ENCODE measurements around the gene HSPG2.

Gene HSPG2

GRCh38 chr1:21902026-21903012 is 34.8 kb downstream of the HSPG2 start:
- POLR2A ChIA-PET = no interaction called here

GRCh38 chr1:21901473-21901847 is 35.6 kb downstream of the HSPG2 start:
- no peak overlapping the region for H3K4me3 ChIP-seq (ENCODE audit: low read depth, low read length)
- ChIA-PET POLR2A (no interaction called here), CTCF (interaction anchor here (1.2 to 3.9 kb wide), 4 partner anchors 9 to 61 kb away, joined by 3 to 18 read pairs (median 10); no protein-coding TSS in a partner anchor)
- DNase-seq (ENCODE audit: low read depth, low spot score) = no peak
- peak; percentile 17 for TF ChIP-seq CTCF (IDR thresholded peaks at IDR 0.05; ENCODE audit: insufficient read depth, low read length, missing control alignments)

More at GRCh38 chr1:21902026-21903012, 34.8 kb downstream of the HSPG2 start:
- H3K4me3 ChIP-seq (ENCODE audit: low read depth, low read length) = no peak overlapping the region
- CTCF ChIA-PET = interaction anchor here (1.0 to 3.9 kb wide), 4 partner anchors 37 to 514 kb away, joined by 3 to 18 read pairs (median 12); no protein-coding TSS in a partner anchor
- no peak for DNase-seq (ENCODE audit: low read depth, low spot score)
- TF ChIP-seq CTCF (IDR thresholded peaks at IDR 0.05; ENCODE audit: insufficient read depth, low read length, missing control alignments) = no peak

- POLR2A ChIA-PET = no interaction called here
- DNase-seq (ENCODE audit: low read depth, low spot score) = no peak
- no peak for TF ChIP-seq CTCF (IDR thresholded peaks at IDR 0.05; ENCODE audit: insufficient read depth, low read length, missing control alignments)
- H3K4me3 ChIP-seq (ENCODE audit: low read depth, low read length) = no peak overlapping the region
- CTCF ChIA-PET = interaction anchor here (1.2 to 3.9 kb wide), 4 partner anchors 9 to 61 kb away, joined by 3 to 18 read pairs (median 10); no protein-coding TSS in a partner anchor
Measured at GRCh38 chr1:21900766-21901472, 36.2 kb downstream of the HSPG2 start.

GRCh38 chr1:21899987-21900386 is 37.1 kb downstream of the HSPG2 start:
- CTCF ChIA-PET = interaction anchor here (0.8 to 3.9 kb wide), 2 partner anchors 11 to 62 kb away, joined by 3 to 18 read pairs; no protein-coding TSS in a partner anchor
- POLR2A ChIA-PET = interaction anchor here (0.9 kb wide), 1 partner anchor 37 kb away, joined by 4 read pairs; the partner anchor contains the start of gene HSPG2
- no peak for DNase-seq (ENCODE audit: low read depth, low spot score)
- no peak for TF ChIP-seq CTCF (IDR thresholded peaks at IDR 0.05; ENCODE audit: insufficient read depth, low read length, missing control alignments)
- H3K4me3 ChIP-seq (ENCODE audit: low read depth, low read length) = no peak overlapping the region

- ChIA-PET CTCF (interaction anchor here (0.8 to 3.9 kb wide), 3 partner anchors 12 to 63 kb away, joined by 3 to 18 read pairs (median 4); no protein-coding TSS in a partner anchor), POLR2A (interaction anchor here (0.9 to 1.5 kb wide), 3 partner anchors 15 to 38 kb away, joined by 4 read pairs; partner anchors contain the start of gene HSPG2)
- H3K4me3 ChIP-seq (ENCODE audit: low read depth, low read length) = no peak overlapping the region
- no peak for DNase-seq (ENCODE audit: low read depth, low spot score)
- TF ChIP-seq CTCF (IDR thresholded peaks at IDR 0.05; ENCODE audit: insufficient read depth, low read length, missing control alignments) = no peak
Measured at GRCh38 chr1:21899267-21899810, 37.8 kb downstream of the HSPG2 start.
